Stimulated activated CD4-positive, alpha-beta T cell treated with anti-CD3 and anti-CD28 coated beads, TNF-alpha, amount 100 ng/mL, for 48 hours (primary cell): Measurements from ENCODE around the gene GLCE.
"Not testable (repeated sequence)": the region's sequence is repeated elsewhere in the genome, so short reads cannot be mapped to it uniquely, and the experiment has no call there.

Experiments
- DNase-seq, 3 donors: peaks; one replicate each; pipeline ENCODE4 v3.0.0-alpha.2; 2020; ENCODE audit warnings: low read depth in 3 of 3

GLCE gene

GRCh38 chr15:69135499-69135898, 24.9 kb upstream of the GLCE start:
- DNase-seq = no peak

- DNase-seq = no peak
Measured at GRCh38 chr15:69138963-69139362, 21.5 kb upstream of the GLCE start.

GRCh38 chr15:69140306-69140705, 20.1 kb upstream of the GLCE start:
- no peak for DNase-seq

DNA sequence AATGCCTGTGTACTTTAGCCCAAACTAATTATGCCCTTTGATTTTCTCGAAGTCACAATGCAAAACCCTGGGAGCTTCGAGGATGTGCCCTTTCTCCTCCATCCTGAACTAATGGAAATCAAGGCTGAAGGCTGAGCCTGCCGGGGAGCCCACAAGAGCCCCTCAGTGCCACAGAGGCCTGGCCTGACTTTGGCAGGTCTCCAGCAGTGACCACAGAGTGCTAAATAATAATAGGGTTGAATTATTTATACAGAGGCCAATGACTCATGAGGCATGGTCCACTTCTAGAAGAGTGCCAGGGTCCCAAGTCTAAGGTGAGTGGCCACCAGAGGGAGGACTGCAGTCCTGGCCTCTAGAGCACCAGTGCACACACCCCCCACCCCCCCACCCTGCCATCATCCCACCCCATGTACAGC, 19.1 kb upstream of the GLCE start:
- no peak for DNase-seq

DNA sequence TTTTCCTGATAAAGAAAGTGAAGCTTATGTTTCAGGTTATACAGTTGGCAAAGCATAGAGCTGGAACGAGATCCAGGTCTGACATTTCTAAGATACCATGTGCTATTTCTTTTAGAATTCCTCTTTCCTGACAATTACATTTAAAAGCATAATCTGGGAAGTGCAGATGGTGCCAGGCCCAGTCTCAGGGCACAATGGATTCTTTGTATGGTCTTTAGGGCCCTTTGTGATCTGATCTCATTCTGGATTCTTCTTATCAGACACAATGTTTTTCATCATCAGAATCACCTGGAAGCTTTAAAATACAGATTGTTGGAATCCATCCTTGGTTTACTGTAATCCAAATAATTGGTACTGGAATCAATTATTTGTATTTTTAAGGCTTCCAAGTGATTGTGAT, 18.6 kb upstream of the GLCE start:
- no peak for DNase-seq

GRCh38 chr15:69143756-69144436, 16.5 kb upstream of the GLCE start:
- DNase-seq = no peak

DNA sequence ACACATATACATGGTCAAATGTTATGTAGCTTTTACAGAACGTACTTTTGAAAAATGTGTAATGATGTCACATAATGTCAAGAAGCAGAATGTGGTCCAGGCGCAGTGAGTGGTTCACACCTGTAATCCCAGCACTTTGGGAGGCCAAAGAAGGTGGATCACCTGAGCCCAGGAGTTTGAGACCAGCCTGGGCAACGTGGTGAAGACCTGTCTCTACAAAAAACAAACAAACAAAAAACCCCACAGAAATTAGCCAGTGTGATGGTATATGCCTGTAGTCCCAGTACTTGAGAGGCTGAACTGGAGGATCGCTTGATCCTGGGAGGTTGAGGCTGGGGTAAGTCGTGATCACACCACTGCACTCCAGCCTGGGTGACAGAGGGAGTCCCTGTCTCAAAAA, 15.9 kb upstream of the GLCE start:
- DNase-seq = no peak

GRCh38 chr15:69145149-69145693, 15.2 kb upstream of the GLCE start:
- DNase-seq = no peak

- no peak for DNase-seq
Measured at GRCh38 chr15:69145694-69146492, 14.5 kb upstream of the GLCE start.

- DNase-seq = no peak
Measured at GRCh38 chr15:69146724-69147435, 13.6 kb upstream of the GLCE start.

DNA sequence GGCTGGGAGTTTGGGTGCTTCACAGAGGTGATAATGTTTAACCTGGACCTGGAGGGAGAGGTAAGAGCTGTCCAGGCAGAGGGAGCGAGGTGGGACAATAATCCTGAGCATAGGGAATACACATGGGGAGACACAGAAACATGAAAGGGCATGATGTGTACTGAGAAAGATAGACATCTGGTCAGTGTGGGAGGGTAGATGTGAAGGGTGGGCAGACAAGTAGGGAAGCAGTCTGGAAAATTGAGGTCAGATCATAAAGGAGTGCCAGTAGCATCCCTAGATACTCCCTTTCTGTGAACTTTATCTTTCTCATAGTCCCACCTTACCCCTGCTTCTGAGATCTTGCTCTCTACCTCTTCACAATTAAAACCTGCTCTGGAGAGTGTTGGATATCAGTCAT, 12.0 kb upstream of the GLCE start:
- no peak for DNase-seq

GRCh38 chr15:69149163-69149562, 11.3 kb upstream of the GLCE start:
- DNase-seq = no peak

GRCh38 chr15:69149803-69150202, 10.6 kb upstream of the GLCE start:
- no peak for DNase-seq

GRCh38 chr15:69150336-69150735, 10.1 kb upstream of the GLCE start:
- DNase-seq = no peak

GRCh38 chr15:69150841-69151240, 9.6 kb upstream of the GLCE start:
- DNase-seq = no peak

DNA sequence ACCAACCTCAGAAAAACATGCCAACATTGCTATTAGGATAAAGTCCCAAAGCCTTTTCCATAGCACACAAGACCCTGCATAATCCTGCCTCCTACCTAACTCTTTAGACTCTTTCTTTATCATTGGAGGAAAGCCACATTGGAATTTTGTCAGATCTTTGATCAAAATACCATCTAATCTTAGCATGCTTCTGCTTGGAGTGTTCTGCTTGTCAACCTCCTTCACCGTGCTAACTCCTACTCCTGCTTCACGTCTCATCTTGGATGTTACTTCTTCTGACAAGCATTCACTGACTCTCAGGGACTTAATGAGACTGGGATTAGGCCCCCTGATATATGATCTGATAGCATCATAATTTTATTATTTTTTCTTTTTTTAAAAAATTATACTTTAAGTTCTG, 7.4 kb upstream of the GLCE start:
- DNase-seq = no peak

DNA sequence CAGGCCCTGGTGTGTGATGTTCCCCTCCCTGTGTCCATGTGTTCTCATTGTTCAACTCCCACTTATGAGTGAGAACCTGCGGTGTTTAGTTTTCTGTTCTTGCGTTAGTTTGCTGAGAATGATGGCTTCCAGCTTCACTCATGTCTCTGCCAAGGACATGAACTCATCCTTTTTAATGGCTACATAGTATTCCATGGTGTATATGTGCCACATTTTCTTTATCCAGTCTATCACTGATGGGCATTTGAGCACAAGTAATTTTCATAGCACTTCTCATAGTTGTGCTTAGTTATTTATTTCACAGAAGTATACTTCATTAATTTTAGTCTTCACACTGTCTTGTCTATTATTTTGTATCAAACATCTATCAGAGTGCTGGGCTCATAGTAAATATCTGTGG, 6.8 kb upstream of the GLCE start:
- DNase-seq = not testable (repeated sequence)

DNA sequence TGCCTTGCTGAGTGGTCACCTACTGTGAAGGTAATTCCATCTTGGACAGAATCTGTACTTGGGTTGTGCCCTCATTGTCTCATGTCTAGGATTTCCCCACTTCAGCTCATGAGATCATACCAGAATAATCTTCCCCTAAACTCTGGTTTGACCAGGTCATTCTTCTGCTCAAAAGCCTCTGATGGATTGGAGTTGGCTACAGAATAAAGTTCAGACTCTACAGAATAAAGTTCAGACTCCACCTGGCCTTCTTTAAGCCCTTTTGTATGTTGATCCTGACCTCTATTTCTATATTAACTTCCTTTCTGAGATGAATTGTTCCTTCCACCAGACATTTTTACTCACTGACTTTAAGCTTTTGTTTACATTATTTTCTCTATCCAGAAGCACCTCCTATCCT, 6.4 kb upstream of the GLCE start:
- DNase-seq = no peak

- no peak for DNase-seq
Measured at GRCh38 chr15:69154684-69155083, 5.8 kb upstream of the GLCE start.

DNA sequence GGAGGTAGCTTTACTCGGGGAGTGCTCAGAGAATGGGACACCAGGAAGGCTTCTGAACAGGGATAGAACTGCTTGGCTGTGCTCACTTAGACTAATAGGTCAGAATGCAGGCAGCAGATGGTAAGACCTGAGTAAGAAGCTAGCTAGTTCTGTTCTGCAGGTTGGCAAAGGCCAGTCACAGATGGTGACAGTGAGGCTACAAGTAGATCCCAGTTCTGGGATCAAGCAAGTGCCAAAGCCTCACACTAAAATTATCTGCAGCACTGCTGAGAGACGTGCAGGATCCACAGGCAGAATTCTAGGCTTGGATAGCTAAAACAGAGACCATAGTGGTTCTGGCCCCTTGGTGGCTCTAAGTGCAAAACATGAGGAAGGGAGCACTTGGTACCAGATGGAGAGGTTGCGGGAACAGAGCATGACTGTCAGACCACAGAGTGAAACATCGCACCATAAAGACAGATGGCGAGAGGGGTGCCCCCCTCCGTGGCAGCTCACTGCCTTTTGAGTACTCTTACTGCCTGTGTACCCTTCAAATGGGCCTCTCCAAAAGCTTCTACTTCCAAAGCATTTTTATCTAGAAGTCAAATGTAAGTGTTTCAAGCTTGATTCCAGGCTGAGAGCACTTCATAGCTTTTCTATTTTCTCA, 3.6 kb upstream of the GLCE start:
- no peak for DNase-seq

DNA sequence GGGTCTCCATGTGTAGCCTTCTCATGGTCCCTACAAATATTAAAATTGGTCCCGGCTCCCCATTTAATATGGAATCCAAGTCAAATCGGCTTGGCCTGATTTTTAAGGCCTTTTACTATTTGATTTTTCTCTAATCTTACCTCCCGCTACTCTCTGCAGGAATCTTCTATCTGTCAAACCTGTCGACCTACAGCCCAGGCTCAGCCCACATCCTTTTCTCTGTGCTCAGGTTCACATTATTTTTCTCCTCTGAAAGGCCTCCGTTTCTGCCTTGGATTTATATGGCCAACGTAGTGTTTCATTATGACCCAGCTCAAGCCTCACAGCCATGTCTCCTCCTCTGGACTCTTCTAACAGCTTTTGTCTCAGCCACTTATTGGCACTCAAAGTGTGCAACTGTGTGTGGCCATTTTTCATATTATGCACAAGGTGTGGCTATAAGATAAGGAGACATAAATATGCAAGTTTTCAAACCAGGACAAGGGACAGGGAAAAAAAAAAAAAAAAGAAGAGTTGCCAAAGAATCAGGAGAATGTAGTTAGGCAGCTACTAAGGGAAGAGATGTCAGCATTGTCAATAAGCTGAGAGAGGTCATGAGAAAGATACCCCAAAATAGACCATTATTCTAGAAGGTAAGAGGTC, 2.1 kb upstream of the GLCE start:
- DNase-seq = no peak

GRCh38 chr15:69158843-69159240, 1.6 kb upstream of the GLCE start:
- DNase-seq = no peak
